NCI-H2107 (cell line): ENCODE results near the gene RAB28.
"Not testable (repeated sequence)": the region's sequence is repeated elsewhere in the genome, so short reads cannot be mapped to it uniquely, and the experiment has no call there.

Experiments
- DNase-seq: peaks from one replicate; lab custom pipeline; 2025; lab: John Stamatoyannopoulos, UW

The RAB28 gene

DNA sequence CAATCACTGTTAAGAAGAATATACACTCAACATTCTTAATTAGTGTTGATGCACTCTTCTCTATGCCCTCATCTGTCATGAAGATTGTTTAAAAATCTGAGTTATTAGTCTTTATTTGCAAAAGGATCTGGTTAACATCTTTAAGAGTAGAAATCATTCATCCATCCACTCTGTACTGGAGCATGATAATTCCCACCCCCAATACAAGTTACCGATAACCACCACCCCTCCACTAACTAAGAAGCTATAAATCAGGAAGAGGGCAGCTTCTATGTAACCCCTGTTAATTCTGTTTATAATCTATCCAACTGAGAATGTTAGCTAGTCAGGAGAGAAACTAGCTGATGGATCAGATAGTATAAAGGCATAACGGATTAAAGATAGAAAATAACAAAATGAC, 34.5 kb downstream of the RAB28 start:
- DNase-seq, result no peak

DNA sequence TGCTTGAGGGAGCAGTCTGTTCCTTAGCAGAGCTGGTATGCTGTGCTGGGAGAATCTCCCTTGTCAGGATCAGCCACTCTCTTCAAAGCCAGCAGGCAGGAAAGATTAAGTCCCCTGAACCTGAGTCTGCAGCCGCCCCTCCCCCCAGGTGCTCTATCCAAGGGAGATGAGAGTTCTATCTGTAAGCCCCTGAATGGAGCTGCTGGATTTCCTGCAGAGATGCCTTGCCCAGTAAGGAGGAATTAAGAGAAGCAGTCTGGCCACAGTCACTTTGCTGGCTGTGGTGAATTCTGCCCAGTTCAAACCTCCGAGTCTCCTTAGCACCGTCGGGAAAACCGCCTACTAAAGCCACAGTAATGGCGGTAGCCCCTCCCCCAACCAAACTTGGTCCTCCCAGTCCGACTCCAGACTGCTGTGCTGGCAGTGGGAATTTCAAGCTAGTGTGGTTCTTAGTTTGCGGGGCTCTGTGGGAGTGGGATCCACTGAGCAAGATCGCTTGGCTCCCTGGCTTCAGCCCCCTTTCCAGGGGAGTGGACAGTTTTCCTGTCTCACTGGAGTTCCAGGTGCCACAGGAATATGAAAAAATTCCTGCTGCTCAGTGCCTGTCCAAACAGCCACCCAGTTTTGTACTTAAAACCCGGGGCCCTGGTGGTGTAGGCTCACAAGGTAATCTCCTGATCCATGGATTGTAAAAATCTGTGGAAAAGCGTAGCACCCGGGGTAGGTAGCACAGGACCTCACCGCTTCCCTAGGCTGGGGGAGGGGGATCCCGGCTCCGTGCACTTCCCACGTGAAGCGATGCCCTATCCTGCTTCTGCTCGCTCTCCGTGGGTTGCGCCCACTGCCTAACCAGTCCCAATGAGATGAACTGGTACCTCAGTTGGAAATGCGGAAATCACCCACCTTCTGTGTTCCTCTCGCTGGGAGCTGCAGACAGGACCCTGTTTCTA, 38.0 kb downstream of the RAB28 start:
- no peak for DNase-seq

DNA sequence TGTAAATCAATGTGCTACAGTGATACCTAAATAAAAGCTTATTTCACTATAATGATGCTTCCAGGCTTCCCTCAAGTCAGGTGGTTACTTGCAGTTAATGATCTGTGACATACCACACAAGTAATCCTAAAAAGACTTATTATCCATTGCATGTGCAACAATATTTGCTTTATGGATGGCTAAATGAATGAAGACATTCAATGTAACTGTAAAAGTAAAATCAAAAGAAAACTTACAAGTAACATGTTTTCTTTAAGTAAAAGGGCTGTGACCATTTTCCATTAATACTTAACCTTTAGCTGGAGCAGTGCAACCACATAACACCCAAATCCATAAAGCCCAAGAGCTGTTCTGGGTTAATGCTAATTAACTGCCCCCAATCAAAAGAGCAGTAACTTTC, 42.6 kb downstream of the RAB28 start:
- DNase-seq, result no peak

DNA sequence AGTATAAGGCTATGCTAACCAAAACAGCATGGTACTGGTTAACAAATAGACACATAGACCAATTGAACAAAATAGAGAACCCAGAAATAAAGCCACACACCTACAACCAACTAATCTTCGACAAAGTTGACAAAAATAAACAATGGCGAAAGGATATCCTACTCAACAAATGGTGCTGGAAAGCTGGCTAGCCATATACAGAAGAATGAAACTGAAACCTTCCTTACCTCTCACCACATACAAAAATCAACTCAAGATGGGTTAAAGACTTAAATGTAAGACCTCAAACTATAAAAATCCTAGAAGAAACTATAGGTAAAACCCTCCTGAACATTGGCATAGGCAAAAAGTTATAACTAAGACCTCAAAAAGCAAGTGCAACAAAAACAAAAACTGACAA, 47.2 kb downstream of the RAB28 start:
- no peak for DNase-seq

DNA sequence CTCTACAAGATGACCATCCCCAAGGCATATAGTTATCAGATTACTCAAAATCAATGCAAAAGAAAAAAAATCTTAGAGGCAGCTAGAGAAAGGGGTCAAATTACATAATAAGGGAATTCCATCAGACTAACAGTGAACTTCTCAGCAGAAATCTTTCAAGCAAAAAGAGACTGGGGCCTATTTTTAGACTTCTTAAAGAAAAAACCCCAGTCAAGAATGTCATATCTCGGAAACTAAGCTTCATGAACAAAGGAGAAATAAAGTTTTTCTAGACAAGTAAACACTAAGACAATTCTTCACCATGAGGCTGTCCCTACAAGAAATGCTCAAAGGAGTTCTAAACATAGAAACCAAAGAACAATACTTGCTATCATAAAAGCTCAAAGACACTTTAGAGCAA, 51.7 kb downstream of the RAB28 start:
- DNase-seq, result no peak

DNA sequence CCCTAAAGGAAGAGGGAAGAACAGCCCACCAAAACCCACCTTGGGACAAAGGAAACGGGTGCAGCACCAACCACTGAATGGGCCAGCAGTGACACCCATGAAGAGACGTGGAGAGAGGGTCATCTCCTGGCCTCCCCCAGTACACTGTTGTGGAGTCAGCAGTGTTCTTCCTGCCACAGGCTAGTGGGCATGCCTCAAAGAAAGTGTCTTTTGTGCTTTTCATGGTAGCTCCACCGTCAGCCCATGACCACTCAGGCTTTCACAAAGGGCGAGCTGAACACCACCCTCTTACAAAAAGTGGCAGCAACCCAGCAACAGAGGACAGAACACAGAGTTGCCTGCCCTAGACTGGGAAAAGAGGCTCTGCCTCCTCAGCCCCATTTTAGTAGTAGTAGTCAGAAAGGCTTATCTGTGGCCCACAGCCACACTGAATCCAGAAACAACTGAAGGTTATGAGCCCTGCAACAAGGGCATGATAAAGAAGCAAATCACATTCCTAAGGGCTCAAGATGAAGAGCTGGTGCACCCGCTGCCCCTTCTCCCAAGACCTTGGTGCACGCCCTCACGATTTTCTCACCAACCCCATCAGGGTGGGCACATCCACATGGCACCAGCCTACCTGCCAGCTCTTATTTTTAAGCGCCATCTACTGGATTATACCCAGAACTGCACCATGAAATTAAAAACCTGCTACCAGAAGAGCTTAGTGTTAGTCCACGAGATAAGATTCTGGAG, 53.1 kb downstream of the RAB28 start:
- no peak for DNase-seq

DNA sequence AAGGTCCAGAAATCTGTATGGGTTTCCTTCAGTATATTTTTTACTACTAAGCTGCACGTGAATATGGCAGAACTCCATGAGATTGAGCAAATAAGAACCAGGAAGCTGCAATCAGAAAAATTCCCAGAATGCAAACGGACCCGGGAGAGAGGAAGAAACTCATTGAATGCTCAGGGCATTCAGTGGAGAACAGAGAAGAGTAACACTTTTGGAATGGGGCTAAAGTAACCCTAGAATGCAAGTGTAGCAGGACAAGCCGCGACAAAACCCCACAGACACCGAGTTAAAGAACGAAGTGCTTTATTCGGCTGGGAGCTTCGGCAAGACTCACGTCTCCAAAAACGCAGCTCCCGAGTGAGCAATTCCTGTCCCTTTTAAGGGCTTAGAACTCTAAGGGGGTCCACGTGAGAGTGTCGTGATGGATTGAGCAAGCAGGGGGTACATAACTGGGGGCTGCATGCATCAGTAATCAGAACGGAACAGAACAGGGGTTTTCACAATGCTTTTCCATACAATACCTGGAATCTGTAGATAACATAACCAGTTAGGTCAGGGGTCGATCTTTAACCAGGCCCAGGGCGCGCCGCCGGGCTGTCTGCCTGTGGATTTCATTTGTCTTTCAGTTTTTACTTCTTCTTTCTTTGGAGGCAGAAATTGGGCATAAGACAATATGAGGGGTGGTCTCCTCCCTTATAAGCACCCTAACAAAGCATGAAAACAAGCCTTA, 56.4 kb downstream of the RAB28 start:
- DNase-seq, result no peak

DNA sequence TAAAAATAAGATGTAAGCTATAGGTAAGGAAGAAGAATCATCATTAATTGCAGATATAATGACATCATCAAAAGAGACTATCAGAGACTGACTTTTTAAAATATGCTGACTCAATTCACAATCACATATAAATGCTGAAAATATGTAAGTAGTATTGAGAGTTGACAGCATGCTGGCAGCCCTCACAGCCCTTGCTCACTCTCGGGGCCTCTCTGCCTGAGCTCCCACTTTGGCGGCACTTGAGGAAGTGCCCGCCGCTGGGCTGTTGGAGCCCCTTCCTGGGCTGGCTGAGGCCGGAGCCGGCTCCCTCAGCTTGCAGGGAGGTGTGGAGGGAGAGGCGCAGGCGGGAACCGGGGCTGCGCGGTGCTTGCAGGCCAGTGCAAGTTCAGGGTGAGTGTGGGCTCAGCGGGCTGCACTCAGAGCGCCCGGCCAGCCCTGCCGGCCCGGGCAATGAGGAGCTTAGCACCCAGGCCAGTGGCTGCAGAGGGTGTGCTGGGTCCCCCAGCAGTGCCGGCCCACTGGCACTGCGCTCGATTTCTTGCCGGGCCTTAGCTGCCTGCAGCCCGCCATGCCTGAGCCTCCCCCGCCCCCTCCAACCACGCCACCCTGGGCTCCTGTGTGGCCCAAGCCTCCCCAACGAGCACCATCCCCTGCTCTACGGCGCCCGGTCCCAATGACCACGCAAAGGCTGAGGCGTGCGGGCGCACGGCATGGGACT, 68.9 kb downstream of the RAB28 start:
- DNase-seq, result no peak

DNA sequence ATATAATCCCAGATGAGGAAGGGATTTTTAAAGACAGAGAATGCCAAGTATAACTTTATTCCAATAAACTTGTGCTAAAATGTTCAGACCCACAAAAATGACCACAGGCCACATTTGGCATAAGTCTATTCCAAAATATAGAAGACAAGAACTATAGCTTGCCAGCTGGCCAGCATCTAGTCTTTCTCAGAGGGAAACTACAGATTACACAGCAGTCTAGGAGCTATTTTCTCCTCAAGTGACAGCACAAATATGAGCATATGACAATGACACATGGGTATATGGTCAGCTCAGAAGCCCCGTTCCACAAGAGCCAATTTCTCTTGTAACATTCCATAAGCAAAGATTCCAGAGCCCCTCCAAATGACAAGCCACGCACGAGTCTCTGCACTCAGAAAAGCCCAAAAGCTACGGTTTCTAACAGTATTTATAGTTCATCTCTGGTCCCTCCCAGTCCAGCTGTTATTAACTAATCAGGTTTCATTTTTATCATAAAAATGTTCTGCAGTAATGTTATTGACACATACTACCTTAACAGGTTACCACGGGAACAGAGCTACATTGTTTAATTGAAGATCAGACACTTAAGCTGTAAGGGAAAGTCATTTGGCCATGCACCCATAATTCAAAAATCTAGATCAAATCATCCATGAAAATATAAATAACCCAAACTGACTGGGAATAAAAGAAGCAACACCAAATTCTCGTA, 70.3 kb downstream of the RAB28 start:
- DNase-seq, result no peak

DNA sequence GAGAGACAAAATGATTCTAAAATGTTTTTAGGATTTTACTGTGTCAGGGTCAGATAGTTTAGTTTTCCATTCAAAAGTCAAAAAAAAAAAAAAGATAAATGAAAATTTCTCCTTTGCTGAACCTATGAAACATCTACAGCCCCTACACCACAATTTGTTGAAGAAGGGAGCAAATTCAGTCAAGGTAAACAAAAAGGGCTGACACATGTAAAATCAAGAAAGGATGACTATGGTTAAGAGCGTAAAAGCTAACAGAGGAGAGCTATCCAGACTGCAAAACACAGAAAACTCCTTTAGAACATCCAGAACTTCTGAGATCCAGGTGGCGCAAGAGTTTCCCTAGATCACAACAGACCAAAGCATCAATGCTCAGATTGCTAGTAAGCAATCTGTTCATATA, 72.2 kb downstream of the RAB28 start:
- no peak for DNase-seq

DNA sequence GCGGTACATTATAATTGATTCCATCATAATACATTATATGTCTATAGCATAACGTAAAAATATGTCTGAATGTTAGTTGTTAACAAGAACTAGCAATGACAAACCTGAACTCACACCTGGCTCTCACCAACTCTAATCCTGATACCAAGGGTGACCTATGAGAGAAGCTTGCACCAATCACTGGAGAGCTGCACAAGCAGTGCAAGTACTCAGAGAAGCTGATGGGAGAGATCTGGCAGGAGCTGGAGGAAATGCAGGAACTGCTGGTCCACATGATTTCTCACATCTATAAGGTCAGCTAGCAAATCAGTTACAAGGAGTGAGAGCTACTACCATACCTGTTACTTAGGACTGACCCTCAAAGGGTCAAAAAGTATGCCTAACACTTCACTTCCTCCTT, 74.8 kb downstream of the RAB28 start:
- no peak for DNase-seq

DNA sequence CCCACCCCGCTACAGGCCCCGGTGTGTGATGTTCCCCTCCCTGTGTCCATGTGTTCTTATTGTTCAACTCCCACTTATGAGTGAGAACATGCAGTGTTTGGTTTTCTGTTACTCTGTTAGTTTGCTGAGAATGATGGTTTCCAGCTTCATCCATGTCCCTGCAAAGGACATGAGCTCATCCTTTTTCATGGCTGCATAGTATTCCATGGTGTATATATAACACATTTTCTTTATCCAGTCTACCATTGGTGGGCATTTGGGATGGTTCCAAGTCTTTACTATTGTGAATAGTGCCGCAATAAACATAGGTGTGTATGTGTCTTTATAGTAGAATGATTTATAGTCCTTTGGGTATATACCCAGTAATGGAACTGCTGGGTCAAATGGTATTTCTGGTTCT, 78.0 kb downstream of the RAB28 start:
- not testable (repeated sequence) for DNase-seq

DNA sequence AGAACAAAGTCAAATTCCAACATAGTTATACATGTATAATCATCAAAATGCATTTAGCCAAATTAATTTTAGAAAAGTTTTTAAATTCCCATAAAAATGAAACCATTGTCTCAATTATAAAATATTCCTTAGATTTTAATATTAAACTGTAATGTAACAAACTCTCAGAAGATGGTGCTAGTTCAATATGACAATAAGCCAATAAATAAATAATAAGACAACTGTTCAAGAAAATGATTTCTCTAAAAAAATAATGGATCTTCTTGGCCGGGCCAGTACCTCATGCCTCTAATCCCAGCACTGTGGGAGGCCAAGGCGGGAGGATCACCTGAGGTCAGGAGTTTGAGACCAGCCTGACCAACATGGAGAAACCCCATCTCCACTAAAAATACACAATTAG, 80.3 kb downstream of the RAB28 start:
- DNase-seq, result no peak

DNA sequence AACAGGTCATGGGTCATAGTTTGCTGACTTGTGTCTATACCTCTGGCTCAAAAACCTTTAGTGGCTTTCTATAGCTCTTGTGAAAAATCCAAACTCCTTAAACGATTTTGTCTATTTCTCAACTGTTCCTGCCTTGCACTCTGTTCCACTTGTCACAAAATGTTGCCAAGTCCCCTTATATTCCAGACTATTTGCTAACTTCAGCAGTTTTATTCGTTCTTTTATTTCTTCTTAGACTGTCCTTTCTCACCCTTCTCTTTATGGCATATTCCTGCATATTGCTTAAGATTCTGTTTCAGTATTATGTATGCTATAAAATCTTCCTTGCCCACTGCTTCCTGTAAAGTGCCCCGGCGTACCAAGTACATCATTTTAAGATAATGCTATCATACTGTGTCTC, 80.8 kb downstream of the RAB28 start:
- no peak for DNase-seq

DNA sequence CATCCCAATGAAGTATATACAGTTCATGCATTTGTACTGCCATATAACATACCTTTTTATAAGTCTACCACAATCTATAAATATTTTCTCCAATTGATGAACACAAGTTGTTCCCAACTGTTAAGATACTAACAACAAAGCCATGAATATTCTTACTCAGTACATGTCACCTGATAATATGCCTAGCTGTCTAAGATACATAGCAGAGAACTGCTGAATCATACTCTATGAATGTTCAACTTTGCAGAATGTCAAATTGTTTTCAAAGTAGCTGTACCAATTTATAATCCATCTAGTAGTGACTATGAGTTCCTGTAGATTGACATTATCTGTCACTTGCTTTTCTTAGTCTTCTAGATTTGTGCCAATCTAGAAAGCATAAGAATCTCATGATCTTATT, 84.9 kb downstream of the RAB28 start:
- DNase-seq, result no peak

DNA sequence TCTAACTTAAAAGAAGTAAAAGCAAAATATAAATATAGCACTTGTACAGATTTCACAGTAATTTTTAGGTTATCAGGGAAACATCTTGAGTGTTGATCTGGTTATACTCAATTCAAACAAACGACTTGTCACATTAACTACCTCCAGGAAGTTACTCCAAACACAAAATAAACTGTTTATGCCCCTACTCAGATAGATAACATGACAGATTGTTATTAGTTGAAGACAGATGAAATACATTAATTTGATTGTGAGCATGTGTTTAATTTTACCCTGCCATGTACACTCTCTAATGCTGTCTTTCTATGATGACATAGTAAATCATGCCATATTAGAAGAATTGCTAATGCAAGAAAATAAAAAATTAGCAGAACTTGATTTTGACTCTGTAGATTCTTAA, 88.0 kb downstream of the RAB28 start:
- DNase-seq, result no peak

DNA sequence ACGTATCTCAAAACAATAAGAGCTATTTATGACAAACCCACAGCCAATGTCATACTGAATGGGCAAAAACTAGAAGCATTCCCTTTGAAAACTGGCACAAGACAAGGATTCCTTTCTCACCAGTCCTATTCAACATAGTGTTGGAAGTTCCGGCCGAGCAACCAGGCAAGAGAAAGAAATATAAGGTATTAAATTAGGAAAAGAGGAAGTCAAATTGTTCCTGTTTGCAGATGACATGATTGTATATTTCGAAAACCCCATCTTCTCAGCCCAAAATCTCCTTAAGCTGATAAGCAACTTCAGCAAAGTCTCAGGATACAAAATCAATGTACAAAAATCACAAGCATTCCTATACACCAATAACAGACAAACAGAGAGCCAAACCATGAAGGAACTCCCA, 94.2 kb downstream of the RAB28 start:
- DNase-seq, result not testable (repeated sequence)

DNA sequence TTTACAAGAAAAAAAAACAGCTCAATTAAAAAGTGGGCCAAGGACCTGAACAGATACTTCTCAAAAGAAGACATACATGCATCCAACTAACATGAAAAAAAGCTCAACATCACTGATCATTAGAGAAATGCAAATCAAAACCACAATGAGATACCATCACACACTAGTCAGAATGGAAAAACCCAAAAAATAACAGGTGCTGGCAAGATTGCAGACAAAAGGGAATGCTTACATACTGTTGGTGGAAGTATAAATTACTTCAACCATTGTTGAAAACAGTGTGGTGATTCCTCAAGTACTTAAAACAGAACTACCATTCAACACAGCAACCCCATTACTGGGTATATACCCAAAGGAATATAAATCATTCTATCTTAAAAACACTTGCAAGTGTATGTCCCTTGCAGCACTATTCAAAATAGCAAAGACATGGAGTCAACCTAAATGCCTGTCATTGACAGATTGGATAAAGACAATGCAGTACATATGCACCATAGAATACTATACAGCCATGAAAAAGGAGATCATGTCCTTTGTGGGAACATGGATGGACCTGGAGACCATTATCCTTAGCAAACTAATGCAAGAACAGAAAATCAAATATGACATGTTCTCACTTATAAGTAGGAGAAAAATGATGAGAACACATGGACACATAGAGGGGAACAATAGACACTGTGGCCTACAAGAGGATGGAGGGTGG, 97.6 kb downstream of the RAB28 start:
- DNase-seq, result no peak

DNA sequence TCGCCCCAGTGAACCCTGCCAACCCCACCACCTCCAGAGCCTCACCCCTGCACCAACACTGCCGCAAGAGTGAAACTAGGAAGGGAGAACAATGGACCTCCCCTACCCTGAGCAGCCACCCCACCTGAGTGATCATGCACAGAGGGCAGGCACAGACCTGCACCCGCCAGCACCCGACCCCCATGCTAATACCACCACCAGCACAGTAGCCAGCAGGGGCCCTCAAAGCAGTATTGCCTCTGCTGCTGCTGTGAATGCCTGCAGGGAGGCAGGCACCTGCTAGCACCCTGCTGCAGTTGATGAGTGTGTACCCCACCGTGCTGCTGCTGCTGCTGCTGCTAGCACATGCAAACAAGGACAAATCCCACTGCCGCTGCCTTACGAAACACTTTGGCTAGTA, 100.1 kb downstream of the RAB28 start:
- no peak for DNase-seq

DNA sequence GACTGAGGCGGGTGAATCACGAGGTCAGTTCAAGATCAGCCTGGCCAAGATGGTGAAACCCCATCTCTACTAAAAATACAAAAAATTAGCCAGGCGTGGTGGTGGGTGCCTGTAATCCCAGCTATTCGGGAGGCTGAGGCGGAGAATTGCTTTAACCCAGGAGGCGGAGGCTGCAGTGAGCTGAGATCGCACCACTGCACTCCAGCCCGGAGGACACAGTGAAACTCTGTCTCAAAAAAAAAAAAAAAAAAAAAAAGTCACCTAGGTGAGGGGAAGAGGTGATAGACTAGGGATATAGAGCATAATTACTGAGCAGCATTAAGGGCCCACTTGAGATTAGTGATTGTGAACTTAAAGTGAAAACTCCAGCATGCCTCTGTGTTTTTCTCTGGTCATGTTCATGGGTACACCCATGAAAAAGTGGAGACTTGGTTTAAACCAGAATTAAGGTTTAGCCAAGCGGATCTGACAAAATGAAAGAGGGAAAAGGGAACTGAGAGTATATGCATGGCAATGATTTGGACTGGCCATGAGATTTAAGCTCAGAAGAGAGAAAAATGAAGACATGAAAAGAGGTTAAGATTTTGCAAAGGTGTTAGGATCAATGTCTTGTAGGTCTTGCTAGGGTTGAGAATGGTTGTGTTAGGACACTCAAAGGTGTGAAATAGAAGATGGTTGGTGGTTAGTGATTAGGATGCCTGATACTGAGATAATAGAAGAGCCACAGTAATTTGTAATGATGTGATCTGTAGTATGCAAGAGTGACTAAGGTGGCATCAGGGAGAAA, 105.0 kb downstream of the RAB28 start:
- DNase-seq, result no peak
